HEK293T (cell line): ENCODE measurements around the gene PRPF6.

Source experiments
- FOXM1 ChIP-seq: fragments of 450-650 bp; IDR thresholded peaks from 2 replicates; pipeline ENCODE4 v1.6.1; 2017; ENCODE audit warnings: mild to moderate bottlenecking, borderline replicate concordance
- NFRKB ChIP-seq: fragments of 450-650 bp; IDR thresholded peaks from 2 replicates; pipeline ENCODE4 v1.6.1; 2016; ENCODE audit warnings: mild to moderate bottlenecking, moderate library complexity
- SP1 ChIP-seq: fragments of 450-650 bp; IDR thresholded peaks from 2 replicates; pipeline ENCODE4 v1.6.1; 2017
- TARDBP ChIP-seq: fragments of 450-650 bp; IDR thresholded peaks from 2 replicates; pipeline ENCODE4 v1.6.1; 2016

- TF ChIP-seq SP1 (no peak), FOXM1 (no peak), TARDBP (no peak), NFRKB (no peak)
Observed at GRCh38 chr20:64072498-64073063, 91.6 kb downstream of the PRPF6 start.
